Left ventricle myocardium inferior (tissue), 1 donor: ENCODE results near the gene RPUSD1. TPM values are rescaled to one million over a fixed set of nuclear protein-coding genes. Genes with fewer than 3 reads are reported as not detected.

Experiments used
- DNase-seq: peaks from one replicate; pipeline ENCODE4 v3.0.0-alpha.2; 2020
- H3K27ac ChIP-seq: fragments of 200-600 bp; replicated peaks from 2 replicates; pipeline ENCODE4 v1.8.0; 2021
- H3K27me3 ChIP-seq: fragments of 200-600 bp; 2 replicates; pipeline ENCODE4 v1.8.0; 2021; ENCODE audit warnings: low read depth
- H3K36me3 ChIP-seq: fragments of 200-600 bp; 2 replicates; pipeline ENCODE4 v1.8.0; 2021
- H3K4me1 ChIP-seq: fragments of 200-600 bp; 2 replicates; pipeline ENCODE4 v1.8.0; 2021
- H3K4me3 ChIP-seq: fragments of 200-600 bp; 2 replicates; pipeline ENCODE4 v1.8.0; 2021; ENCODE audit warnings: mild to moderate bottlenecking, moderate library complexity
- H3K9me3 ChIP-seq: fragments of 200-600 bp; replicated peaks from 2 replicates; pipeline ENCODE4 v1.8.0; 2021
- intact Hi-C: fragments of 100-400 bp; cut with micrococcal nuclease; formaldehyde crosslinking; loops from one replicate; pipeline ENCODE4 v1.11.0; 2022
- total RNA-seq: library from RNA; stranded (reverse); fragmentation: NEBNext Ultra II Directional; extraction: Animal tissue kit (Norgen Biotek cat#: 25700); gene quantifications from one replicate; pipeline ENCODE4 v1.2.1, GENCODE V29; 2021
- TF ChIP-seq, protein P1 (sequence below): fragments of 200-600 bp; IDR thresholded peaks from 2 replicates; pipeline ENCODE4 v1.8.0; 2021; ENCODE audit warnings: antibody characterized with exemption, mild to moderate bottlenecking, borderline replicate concordance
- donor health status: DM: no; HTN: yes; CAD: no; lungs with severe emphysema.

RPUSD1 gene
- total RNA-seq, 1 donor from 2014 or later = 10.6 TPM

DNA sequence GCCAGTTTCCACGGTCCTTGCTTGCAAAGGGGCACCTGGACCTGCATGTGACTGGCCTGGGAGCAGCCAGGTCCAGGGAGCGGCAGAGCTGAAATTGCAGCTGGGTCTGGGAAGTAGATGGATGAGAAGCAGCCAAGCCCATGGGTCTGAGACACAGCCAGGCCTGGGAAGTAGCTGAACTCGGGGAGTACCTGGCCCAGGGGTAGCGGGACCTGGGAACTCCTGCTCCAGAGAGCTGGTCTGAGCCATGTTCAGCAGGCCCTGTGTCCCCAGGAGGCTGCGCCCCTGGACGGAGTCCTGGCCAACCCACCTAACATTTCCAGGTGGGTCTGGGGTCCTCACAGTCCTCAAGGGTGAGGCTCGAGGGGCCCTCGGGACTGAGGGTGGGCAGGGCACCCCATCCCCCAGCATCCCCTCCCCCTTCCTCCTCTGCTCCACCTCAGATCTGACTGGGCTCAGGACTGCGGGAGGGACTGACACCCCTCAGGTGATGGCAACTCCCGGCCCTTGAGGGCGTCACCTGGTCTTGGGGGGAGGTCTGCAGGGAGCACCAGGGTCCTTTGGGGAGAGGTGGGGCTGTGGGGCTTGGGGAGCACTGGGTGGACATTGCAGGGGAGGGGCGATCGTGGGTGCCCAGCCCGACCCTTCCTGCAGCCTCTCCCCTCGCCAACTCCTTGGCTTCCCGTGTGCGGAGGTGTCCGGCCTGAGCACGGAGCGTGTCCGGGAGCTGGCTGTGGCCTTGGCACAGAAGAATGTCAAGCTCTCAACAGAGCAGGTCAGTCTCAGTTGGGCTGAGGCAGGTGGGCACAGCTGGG lies 24.6 kb downstream of the RPUSD1 start:
- H3K36me3 ChIP-seq = no peaks in the 10 kb centered on the region
- H3K9me3 ChIP-seq = no peaks in the 10 kb centered on the region
- H3K27ac ChIP-seq = no peak overlapping the region
- no peaks in the 10 kb centered on the region for H3K4me1 ChIP-seq
- H3K4me3 ChIP-seq = no peak overlapping the region
- intact Hi-C loops = no loop called here
- DNase-seq = no peak
- peaks cover 65% of the 10 kb centered on the region for H3K27me3 ChIP-seq
- TF ChIP-seq, protein P1, sequence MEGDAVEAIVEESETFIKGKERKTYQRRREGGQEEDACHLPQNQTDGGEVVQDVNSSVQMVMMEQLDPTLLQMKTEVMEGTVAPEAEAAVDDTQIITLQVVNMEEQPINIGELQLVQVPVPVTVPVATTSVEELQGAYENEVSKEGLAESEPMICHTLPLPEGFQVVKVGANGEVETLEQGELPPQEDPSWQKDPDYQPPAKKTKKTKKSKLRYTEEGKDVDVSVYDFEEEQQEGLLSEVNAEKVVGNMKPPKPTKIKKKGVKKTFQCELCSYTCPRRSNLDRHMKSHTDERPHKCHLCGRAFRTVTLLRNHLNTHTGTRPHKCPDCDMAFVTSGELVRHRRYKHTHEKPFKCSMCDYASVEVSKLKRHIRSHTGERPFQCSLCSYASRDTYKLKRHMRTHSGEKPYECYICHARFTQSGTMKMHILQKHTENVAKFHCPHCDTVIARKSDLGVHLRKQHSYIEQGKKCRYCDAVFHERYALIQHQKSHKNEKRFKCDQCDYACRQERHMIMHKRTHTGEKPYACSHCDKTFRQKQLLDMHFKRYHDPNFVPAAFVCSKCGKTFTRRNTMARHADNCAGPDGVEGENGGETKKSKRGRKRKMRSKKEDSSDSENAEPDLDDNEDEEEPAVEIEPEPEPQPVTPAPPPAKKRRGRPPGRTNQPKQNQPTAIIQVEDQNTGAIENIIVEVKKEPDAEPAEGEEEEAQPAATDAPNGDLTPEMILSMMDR = no peak

DNA sequence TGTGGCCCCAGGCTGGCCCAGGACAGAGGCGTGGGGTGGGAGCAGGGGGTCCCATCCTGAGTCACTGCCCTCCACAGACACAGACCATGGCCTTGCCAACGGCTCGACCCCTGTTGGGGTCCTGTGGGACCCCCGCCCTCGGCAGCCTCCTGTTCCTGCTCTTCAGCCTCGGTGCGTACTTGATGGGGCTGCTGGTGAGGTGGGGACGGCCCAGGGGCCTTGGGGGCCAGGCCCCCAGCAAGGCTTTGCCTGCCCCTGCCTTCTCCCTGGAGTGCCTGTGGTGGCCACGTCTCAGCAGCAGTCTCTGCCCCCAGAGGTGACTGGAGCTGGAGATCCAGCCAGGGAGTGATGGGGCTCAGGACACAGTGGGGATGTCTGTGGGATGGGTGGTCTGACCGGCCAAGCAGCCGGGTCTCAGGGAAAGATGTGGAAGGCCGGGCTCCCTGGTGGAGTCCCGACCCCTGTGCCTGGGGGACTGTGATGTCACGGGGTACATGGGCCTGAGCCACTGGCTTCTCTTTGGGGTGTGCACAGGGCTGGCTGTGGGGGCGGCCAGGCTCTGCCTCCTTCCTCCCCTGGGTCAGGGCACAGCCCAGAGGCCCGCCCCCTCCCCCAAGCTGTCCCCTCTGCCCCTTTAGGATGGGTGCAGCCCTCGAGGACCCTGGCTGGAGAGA lies 25.4 kb downstream of the RPUSD1 start:
- H3K27me3 ChIP-seq = peaks cover 59% of the 10 kb centered on the region

DNA sequence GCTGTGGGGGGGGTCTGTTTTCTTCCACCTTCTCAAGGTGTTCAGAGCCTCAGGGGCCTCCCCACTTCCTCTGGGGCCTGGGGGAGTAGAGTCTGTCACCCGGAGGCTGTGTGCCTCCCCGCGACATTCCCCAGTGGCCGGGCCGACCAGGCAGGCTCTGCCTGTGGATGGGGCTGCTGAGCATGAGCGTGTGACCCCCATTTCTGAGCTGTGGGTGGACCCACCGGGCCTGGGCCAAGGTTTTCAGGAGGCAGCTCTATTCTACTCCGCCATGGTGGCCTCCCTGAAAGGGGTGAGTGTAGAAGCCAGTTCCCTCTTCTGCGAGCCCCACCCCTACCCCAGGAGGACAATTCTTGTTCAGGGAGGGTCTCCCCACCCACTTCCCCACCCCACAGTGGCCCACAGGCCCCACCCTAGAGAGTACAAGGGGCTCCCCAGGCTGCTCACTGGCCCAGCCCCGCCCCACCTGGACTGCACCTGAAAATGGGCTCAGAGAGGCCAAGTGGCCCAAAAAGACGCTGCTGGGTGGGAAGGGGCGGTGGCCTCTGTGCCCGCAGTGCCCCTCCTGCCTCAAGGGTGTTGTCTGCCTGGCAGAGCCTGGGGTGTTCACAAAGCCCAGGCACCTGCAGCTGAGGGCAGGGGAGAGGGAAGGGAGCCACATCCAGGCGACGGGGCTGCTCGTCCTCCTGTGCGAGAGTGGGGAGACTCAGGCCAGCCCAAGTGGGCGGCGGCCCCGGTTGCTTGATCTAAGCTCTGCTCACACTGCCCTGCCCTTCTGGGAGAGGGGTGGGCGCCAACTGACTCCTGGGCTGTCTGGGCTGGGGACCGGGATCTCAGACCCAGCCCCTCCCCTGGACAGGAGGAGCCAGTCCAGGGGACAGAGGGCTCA lies 26.3 kb downstream of the RPUSD1 start:
- peaks cover 59% of the 10 kb centered on the region for H3K27me3 ChIP-seq

More for the DNA sequence above, 25.4 kb downstream of the RPUSD1 start:
- Histone ChIP-seq H3K27ac (no peak overlapping the region), H3K36me3 (no peaks in the 10 kb centered on the region), H3K9me3 (no peaks in the 10 kb centered on the region), H3K4me1 (no peaks in the 10 kb centered on the region), H3K4me3 (no peak overlapping the region)
- TF ChIP-seq, protein P1 = no peak
- intact Hi-C loops = no loop called here
- DNase-seq = no peak

DNA sequence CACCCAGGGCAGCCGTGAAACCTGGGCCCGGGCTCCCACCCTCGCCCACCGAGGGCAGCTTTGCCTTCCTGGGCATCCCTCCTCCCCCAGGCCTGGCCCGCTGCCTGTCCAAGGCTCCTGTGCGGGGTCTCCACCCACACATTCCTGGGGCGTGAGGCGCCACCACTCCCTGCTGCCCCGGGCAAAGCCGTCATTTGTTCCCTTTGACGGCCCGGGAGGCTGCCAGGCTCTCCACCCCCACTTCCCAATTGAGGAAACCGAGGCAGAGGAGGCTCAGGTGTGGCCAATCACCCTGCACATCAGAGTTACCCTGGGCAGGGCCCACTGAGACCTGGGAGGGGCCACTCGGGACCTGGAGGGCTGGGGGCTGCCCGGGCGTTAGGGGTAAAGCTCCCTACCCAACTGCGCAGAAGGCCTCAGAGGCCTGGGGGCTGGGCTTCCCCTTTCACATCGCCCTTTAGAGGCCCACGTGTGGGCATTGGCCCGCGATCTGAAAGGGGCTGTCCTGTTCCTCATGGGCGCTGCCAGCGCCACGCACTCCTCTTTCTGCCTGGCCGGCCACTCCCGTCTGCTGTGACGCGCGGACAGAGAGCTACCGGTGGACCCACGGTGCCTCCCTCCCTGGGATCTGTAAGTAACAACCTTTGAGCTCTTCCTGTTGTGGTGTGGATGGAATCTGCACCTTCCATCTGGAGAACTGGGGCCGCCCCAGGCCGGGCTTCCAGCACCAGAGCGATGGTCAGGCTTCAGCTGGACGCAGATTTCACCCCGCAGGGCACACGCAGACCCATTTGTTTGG lies 27.4 kb downstream of the RPUSD1 start, which contains the start of gene MSLN:
TSS of gene MSLN (plus strand) at position 190 of the 799 bp plus-strand sequence. CDS start 1,947 bp downstream, outside the sequence.
- H3K4me1 ChIP-seq = no peaks in the 10 kb centered on the region
- intact Hi-C loops = no loop called here
- H3K27ac ChIP-seq = no peak within 1 kb of the TSS
- H3K36me3 ChIP-seq = no peaks in the 10 kb centered on the region
- no peak for DNase-seq
- H3K4me3 ChIP-seq = no peak within 1 kb of the TSS
- no peaks in the 10 kb centered on the region for H3K9me3 ChIP-seq
- H3K27me3 ChIP-seq = peaks cover 55% of the 10 kb centered on the region
- TF ChIP-seq, protein P1 = no peak

More for the DNA sequence above, 26.3 kb downstream of the RPUSD1 start:
- Histone ChIP-seq H3K27ac (no peak overlapping the region), H3K4me1 (no peaks in the 10 kb centered on the region), H3K36me3 (no peaks in the 10 kb centered on the region), H3K9me3 (no peaks in the 10 kb centered on the region), H3K4me3 (no peak overlapping the region)
- intact Hi-C loops = no loop called here
- DNase-seq = no peak
- TF ChIP-seq, protein P1 = no peak
